Measurements from ENCODE around the gene ANKRD33. TPM values are rescaled to one million over a fixed set of nuclear protein-coding genes. Genes with fewer than 3 reads are reported as not detected.

The ANKRD33 gene
- total and polyA plus RNA-seq, 2 experiments from 2014 or later, result 0.27 to 1.7 TPM

- no peak overlapping the region for H3K27ac Mint-ChIP-seq
- no peak overlapping the region for H3K4me3 ChIP-seq
- H3K79me2 ChIP-seq (replicated peaks; ENCODE audit: insufficient read depth), result no peaks in the 10 kb centered on the region
- H3K27me3 ChIP-seq (ENCODE audit: insufficient read depth), result peaks cover 40% of the 10 kb centered on the region
- H3K4me1 Mint-ChIP-seq, result peaks cover 49% of the 10 kb centered on the region
- peaks cover 40% of the 10 kb centered on the region for H3K4me1 ChIP-seq (ENCODE audit: insufficient read depth)
- no peak overlapping the region for H2AFZ ChIP-seq
- H3F3A ChIP-seq (replicated peaks; ENCODE audit: low read depth), result peaks cover 19% of the 10 kb centered on the region; the same call in 1 of the 2 replicates
- H3K4me3 Mint-ChIP-seq, result no peak overlapping the region; the same call in 2 of the 3 replicates
- no peak overlapping the region for H3K4me2 ChIP-seq
- H3K9me3 Mint-ChIP-seq, result no peaks in the 10 kb centered on the region
- DNase-seq (ENCODE audit: low spot score), result no peak
- no peaks in the 10 kb centered on the region for H3K9me2 ChIP-seq (ENCODE audit: insufficient read depth)
- H3K36me3 Mint-ChIP-seq (ENCODE audit: low read depth), result no peaks in the 10 kb centered on the region
- H4K20me1 ChIP-seq (replicated peaks; ENCODE audit: insufficient read depth), result no peaks in the 10 kb centered on the region
- peaks cover 24% of the 10 kb centered on the region for H3K27me3 Mint-ChIP-seq (ENCODE audit: insufficient read depth, low read depth, poor library complexity)
- no peak overlapping the region for H3K27ac ChIP-seq (ENCODE audit: low read depth)
- peak; percentile 24 to 31; a peak in 2 of 4 replicates for TF ChIP-seq CTCF (conservative IDR thresholded peaks at IDR 0.05; ENCODE audit: low read depth in 2 of 2)
- no peak for TF ChIP-seq ZNF462 (CRISPR knock-in tag; IDR thresholded peaks at IDR 0.05)
- ATAC-seq, result no peak
- no peaks in the 10 kb centered on the region for H3K36me3 ChIP-seq (ENCODE audit: insufficient read depth)
Observed at GRCh38 chr12:51871126-51871525, 16.8 kb upstream of the ANKRD33 start.
